GM19043 (cell line): ENCODE data around the gene DNAJB9.
"Not testable (repeated sequence)": the region's sequence is repeated elsewhere in the genome, so short reads cannot be mapped to it uniquely, and the experiment has no call there.

ENCODE experiments used
- ATAC-seq: cut with Tn5 transposase; IDR thresholded peaks from one replicate; pipeline ENCODE4 v1.9.1; 2021; ENCODE audit warnings: low read depth; ENCODE audit not compliant: unreplicated experiment

The DNAJB9 gene

DNA sequence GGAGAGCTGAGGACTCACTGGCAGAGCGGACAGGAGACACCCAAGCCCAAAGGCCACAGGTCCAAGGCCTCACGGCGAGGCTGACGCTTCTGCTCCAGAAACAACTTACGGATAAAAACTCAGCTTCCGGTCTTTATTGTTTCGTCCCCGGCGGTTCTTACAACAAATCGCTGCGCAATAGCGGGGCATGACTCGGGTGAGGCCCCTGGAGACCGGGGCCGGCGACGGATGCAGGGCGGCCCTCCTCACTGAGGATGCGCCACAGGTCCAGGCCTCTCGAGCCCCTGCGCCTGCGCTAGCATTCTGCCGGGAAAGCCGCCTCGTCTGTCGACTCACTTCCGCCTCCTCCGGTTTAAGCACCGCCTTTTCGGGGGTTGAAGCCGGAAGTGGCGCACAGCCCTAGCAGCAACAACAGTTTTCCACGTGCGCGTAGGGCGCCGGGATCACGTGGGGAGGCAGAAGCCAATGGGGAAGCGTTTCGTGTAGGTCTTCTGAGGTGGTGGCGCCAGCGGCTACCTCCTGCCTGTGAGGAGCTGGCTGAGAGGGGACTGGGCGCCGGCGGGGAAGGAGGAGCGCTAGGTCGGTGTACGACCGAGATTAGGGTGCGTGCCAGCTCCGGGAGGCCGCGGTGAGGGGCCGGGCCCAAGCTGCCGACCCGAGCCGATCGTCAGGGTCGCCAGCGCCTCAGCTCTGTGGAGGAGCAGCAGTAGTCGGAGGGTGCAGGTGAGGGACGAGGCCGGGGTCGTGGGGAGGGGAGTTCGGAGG, at the start of gene DNAJB9, which contains the start of gene THAP5:
DNAJB9 (plus strand) TSS at position 494 of the 765 bp plus-strand sequence. CDS start 1,853 bp downstream, outside the sequence.
THAP5 (minus strand) TSS at position 326 of the 765 bp plus-strand sequence; CDS start at position 189, 137 bp downstream.
- peak; percentile 92 for ATAC-seq

DNA sequence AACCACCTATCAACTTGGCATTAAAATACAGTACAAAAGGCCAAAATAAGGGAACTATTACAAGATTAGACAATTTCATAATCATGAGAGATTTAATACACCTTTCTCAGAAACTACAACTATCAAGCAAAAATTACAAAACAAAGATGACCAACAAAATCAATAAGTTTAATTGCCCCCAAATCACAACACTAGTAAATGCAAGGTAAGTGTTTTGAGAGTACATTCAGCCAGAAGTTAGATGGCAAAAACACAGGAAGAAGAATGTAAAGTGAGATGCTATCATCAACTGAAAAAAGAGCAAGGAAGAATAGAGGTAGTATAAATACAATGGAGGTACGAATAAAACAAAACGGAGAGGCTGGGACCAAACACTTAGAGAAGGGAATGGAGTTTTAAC, 46.9 kb upstream of the DNAJB9 start:
- no peak for ATAC-seq

DNA sequence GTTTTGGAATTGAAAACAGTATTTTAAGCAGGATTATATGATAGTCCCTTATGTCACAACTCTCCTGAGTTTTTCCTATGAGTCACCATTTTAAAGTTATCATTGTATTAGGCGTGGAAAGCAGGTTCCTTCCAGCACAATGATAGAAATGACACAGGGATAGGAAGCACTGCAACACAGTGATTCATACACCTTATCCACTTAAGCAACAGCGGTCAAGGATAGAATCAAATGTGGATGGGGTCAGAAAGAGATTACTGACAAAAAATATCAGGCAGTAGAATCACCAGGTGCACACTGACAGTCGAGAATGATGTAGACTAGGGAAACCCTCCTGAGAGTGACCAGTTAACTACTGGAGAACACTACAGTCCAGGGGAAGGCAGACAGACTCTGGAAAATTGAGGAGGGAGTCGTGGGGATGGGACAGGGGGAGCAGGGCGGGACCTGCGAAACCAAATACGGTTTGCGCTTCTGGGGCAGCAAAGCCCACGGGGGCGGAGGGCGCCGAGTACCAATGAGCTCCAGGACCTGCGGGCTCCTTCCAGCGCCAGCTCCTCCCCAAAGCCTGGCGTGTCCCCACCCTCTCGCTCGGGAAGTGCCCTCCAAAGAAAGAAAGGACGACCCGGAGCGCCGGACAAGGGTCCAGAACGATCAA, 44.2 kb upstream of the DNAJB9 start:
- ATAC-seq, result peak; percentile 33

DNA sequence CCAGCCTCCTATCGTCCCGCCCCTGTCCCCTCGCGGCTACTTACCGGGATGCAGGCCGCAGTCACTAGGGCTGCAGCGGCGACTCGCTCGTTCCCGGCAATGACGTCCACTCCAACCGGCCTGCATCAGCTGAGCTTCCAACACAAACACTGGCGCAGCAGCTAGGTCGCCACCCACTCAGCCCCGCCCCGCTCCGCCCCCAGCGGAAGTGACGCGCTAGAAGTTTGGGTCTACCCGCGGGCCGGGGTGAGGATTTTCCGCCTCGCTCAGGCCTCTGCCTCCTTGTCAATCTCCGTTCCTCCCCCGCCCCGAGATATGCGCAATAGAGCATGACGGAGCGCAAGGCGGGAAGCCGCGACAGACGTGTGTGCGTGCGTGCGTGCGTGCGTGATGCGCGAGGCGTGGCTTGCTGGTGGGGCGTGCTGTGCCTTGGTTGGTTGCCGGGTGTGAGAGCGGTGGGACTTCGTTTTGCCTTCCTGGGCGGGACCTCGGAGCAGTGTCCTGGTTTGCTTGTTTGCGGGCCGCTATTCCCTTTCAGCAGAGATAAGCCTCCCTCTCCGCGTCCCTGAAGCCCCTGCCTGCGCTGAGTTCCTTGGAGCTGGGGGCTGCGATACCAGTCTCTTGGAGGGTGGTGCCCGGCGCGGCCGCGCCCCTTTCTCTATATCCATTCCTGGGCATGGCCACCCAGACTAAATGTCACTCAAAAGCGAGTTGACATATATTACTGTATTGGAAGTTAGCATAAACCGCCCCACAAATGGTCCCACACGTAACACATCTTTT, 43.5 kb upstream of the DNAJB9 start, which contains the start of gene PNPLA8:
PNPLA8 (minus strand) TSS at position 151 of the 783 bp plus-strand sequence. CDS start 10,644 bp downstream, outside the sequence.
- peak; percentile 93 for ATAC-seq

DNA sequence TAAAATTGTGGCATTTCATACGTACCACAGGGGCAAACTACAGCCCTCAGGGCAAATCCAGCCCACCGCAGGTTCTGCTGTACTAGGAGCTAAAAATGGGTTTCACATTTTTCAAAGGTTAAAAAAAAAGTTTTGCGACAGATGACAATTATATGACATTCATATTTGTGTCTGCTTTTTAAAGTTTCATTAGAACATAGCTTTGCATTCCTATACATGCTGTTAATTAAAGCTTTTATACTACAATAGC, 43.0 kb upstream of the DNAJB9 start:
- no peak for ATAC-seq

DNA sequence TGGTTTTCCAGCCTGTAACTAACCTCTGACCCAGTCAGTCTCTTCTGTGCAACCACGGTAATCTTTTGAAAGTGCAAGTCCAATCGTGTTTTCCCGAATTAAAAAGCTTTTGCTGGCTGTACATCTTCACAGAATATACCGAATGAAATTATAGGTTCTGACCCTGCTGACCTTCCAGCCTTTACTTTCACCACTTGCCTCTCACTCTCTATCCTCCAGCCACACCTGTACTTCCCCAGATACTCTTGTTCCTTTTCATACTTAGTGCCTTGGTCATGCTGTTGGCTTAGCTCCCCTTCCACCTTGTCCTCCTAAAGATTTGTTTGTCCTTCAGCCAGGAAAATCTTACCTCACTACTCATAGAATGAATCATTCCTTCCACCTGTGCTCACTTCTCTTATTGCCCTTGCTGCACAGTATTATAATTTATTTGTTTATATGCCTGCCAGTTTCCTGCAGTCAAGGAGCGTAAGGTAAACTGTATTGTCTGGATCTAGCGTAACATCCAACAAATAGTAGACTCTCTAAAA, 41.4 kb upstream of the DNAJB9 start:
- ATAC-seq, result no peak

DNA sequence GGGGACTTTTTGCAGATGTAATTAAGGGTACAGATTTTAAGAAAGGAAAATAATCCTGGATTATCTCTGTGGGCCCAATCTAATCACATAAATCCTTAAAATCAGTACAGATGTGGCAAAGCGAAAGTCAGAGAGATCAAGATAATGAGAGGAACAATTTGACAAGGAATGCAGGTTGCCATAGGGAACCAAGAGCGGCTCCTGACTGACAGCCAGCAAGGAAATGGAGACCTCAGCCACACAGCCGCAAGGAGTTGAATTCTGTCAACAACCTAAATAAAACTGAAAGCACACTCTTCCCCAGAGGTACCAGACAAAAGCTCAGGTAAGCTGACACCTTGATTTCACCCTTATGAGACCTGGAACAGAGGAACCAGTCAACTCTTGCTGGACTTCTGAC, 40.3 kb upstream of the DNAJB9 start:
- ATAC-seq, result no peak

DNA sequence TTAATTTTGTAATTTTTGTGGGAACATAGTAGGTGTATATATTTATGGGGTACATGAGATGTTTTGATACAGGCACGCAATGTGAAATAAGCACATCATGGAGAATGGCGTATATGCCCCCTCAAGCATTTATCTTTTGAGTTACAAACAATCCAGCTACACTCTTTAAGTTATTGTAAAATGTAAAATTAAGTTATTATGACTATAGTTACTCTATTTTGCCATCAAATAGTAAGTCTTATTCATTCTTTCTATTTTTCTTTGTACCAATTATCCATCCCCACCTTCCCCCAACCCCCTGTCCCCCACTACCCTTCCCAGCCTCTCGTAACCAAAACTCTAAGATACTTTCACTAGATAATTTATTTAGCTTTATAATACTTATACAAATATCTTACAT, 36.0 kb upstream of the DNAJB9 start:
- ATAC-seq, result no peak

DNA sequence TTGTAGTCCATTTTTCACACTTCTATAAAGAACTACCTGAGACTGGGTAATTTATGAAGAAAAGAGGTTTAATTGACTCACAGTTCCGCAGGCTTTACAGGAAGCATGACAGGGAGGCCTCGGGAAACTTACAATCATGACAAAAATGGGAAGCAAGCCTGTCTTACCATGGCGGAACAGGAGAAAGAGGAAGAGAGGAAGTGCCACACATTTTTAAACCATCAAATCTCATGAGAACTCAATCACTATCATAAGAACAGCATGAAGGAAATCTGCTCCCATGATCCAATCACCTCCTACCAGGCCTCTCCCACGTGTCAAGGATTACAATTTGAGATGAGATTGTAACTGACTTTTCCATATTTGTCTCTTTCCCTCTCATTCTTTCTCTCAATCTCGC, 34.4 kb upstream of the DNAJB9 start:
- no peak for ATAC-seq

DNA sequence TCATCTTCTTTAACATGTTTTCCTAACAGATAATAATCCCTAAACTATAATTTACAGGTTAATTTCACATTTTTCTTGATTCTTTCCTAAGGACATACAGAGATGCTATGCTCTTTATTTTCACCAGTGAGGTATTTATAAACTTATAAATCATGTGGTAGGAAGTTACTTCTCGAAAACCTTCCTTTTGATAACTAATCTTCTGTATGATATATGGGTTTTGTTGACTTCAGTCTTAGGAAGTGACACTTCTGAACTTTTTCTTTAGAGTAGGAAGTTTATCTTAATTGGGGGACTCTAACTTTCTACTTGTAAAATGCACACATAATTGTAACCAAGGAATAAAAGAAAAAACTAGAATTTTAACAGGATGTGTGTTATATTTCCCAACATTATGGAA, 33.9 kb upstream of the DNAJB9 start:
- ATAC-seq, result no peak

DNA sequence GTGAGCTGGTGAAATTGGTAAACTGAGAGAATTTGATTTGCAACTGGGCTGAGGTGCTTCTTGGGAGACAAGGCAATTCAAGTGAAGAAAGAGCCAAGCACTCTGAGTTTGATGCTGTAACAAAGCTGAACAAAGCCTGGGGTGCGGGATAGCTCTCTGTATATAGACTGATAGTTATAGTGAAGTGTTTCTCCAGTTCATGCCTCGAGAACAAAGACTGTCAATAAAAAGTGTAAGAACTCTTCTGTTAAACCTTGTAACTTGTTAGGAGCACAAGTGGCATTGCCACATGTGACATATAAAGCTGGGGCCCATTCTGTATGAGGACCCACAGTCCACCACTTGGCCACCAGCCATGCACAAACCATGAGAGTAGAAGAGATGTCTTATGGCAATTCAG, 32.4 kb upstream of the DNAJB9 start:
- ATAC-seq, result no peak

DNA sequence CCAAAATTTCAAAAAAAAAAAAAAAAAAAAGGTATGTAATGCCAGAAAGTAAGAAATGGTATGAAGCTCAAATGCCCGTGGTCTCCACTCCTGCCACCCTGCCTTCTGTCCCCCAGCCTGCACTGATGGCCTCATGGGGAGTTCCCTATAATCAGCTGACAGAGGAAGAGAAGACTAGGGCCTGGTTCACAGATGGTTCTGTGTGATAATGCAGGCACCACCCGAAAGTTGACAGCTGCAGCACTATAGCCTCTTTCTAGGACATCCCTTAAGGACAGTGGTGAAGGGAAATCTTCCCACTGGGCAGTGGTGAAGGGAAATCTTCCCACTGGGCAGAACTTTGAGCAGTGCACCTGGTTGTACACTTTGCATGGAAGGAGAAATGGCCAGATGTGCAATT, 31.4 kb upstream of the DNAJB9 start:
- not testable (repeated sequence) for ATAC-seq

DNA sequence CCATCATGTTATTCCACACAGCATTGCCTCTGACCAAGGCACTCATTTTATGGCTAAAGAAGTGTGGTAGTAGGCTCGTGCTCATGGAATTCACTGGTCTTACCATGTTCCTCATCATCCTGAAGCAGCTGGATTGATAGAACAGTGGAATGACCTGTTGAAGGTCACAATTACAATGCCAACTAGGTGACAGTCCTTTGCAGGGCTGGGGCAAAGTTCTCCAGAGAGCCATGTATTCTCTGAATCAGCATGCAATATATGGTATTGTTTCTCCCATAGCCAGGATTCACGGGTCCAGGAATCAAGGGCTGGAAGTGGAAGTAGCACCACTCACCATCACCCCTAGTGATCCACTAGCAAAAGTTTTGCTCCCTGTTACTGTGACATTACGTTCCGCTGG, 31.0 kb upstream of the DNAJB9 start:
- ATAC-seq, result not testable (repeated sequence)

DNA sequence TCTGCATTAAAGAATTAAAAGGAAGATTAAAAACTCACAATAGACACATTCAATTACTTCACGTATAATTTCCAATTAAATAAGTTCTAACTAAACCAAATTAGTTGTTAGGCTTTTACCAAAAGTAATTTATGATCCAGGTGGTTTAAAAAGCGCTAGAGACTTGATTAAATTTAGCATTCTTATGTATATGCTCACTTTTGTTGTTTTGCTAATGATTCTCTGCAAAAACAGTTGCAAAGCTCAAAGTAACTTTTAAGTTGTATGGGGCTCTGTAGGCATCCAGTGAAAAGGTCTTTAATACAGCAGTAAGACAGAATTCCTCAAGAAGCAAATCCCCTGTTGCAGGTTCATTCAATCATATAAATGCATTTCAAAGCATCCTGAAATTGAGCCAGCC, 28.2 kb upstream of the DNAJB9 start:
- ATAC-seq, result no peak

DNA sequence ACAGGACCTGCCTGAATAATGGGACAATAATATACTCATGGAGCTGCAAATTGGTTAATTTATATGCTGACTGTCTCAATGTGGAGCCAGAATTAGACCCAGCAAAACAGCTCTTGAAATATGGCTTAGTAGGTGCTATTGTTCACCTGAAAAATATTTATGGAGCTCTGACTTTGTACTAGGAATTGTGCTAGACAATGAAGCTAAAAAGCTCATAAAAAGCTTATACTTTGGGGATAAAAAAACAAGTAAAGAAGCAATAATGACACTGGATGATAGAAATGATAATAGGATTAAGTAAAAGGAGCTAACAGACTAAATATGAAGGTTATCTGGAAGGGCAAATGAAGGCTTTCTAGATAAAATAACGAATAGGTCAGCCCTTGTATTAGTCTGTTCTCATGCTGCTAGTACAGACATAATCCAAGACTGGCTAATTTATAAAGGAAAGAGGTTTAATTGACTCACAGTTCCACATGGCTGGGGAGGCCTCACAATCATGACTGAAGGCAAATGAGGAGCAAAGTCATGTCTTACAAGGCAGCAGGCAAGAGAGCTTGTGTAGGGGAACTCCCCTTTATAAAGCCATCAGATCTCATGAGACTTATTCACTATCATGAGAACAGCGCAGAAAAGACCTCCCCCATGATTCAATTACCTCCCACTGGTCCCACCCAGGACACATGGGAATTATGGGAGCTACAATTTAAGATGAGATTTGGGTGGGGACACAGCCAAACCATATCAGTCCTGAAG, 21.4 kb upstream of the DNAJB9 start:
- not testable (repeated sequence) for ATAC-seq

DNA sequence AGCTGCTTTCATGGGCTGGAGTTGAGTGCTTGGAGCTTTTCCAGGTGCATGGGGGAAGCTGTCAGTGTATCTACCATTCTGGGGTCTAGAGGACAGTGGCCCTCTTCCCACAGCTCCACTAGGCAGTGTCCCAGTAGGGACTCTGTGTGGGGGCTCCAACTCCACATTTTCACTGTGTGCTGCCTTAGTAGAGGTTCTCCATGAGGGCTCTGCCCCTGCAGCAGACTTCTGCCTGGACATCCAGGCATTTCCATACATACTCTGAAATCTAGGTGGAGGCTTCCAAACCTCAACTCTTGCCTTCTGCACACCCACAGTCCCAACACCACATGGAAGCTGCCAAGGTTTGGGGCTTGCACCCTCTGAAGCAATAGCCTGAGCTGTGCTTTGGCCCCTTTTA, 13.0 kb upstream of the DNAJB9 start:
- not testable (repeated sequence) for ATAC-seq

DNA sequence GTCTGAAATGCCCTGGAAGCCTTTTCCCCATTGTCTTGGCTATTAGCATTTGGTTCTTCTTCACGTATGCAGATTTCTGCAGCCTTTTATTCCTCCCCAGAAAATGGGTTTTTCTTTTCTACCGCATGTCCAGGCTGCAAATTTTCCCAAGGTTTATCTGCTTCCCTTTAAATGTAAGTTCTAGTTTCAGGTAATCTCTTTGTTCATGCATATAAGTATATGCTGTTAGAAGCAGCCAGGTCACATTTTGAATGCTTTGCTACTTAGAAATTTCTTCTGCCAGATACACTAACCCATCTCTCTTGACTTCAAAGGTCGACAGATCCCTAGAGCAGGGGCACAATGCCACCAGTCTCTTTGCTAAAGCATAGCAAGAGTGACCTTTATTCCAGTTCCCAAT, 12.5 kb upstream of the DNAJB9 start:
- ATAC-seq, result no peak

DNA sequence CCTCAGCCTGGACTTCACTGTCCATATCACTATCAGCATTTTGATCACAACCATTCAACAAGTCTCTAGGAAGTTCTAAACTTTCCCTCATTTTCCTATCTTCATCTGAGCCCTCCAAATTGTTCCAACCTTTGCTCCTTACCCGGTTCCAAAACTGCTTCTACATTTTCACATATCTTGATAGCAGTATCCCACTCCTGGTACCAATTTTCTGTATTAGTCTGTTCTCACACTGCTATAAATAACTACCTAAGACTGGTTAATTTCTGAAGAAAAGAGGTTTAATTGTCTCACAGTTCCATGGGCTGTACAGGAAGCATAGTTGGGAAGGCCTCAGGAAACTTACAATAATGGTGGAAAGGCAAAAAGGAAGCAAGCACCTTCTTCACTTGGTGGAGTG, 12.1 kb upstream of the DNAJB9 start:
- ATAC-seq, result no peak

DNA sequence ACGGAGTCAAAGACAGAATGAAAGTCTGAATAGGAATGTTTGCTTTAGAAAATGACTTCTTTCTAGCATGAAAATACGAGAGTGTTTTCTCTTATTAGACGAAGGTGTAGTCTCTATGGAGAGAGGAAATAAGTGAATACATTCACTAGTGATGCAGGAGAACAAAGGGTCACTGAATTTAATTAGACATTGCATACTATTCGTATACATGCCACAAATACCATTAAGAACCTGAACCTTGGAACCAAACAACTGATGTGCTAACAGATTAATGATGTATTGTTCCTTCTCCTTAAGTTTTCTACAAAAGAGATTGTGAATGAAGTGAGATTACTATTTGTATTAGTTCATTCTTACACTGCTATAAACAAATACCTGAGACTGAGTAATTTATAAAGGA, 10.4 kb upstream of the DNAJB9 start:
- no peak for ATAC-seq

DNA sequence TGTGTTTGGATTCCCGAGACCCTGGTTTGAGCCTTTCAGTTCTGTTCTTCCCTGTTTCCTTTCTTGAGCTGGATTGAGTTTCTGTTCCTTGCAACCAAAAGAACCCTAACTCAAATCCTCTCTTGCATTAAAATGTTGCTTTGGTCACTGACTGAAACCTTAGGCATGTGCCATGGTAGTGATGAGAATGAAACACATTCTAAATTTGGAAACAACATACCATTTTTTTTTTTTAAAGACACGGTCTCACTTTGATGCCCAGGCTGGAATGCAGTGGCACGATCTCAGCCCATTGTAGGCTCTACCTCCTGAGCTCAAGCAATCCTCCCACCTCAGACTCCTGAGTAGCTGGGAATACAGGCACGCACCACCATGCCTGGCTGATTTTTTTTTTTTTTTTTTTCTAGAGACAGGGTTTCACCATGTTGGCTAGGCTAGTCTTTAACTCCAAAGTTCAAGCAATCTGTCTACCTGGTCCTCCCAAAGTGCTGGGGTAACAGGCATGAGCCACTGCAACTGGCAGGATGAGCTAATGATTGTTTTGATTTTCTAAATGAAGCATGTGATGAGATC, 8.5 kb upstream of the DNAJB9 start:
- ATAC-seq, result no peak
